HG02870 (cell line): ENCODE results near the gene CAMKMT.
"Not testable (repeated sequence)": the region's sequence is repeated elsewhere in the genome, so short reads cannot be mapped to it uniquely, and the experiment has no call there.

ENCODE experiments used
- ATAC-seq: cut with Tn5 transposase; IDR thresholded peaks from one replicate; pipeline ENCODE4 v1.9.1; 2021; ENCODE audit warnings: mild to moderate bottlenecking, moderate library complexity; ENCODE audit not compliant: unreplicated experiment

Gene CAMKMT

DNA sequence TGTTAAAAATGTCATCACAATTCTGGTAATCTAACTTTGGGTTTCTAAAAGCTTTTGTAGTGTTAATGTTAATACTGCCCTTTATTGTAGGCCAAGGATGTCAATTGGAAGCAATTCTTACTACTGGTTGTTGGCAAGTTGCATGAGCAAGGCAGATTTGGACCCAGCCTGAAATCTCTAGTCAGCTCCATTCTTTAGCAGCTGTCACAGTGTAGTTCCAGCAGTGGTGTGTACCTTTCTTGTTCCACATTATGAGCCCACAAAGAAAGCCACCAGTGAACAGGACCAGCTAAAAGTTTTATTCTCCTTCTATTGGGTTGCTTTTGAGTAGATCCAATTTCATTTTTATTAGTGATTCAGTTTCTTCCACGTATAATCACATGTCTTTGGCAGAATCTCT, 133.8 kb downstream of the CAMKMT start:
- no peak for ATAC-seq

DNA sequence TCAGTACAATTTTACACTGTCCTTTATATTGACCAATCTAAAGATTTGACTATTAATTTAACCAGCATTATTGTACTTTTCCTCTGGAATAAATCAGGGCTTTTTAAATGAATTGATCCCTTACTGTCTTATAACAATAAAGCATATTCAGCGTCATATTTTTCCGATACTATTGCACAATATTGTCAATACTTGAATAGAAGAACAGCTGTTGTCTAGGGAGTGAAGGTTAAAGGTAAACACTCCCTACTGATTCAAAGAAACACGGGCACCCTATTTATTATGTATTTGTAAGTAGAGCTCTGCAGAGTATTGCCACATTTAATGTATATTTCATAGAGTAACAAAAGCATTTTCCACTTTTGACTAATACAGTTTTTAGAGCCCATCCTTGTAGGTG, 134.4 kb downstream of the CAMKMT start:
- ATAC-seq = no peak

DNA sequence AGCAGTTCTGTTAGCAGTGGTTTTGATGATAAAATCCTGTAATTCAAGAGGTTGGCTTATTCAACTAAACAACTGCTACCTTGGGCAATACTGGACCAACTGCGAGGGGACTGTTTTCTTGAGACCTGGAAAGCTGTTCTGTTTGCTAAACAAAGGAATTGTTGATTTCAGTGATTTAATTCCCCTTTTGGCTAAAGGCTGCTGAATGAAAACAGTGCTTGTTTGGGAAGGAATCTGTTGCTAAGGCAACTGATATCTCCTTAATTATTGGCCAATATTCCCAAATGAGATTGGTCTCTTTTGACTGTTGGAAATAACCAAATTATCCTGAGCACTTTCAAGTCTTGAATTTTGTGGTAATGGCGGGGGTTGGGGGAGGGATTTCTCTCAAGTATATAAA, 136.8 kb downstream of the CAMKMT start:
- no peak for ATAC-seq

DNA sequence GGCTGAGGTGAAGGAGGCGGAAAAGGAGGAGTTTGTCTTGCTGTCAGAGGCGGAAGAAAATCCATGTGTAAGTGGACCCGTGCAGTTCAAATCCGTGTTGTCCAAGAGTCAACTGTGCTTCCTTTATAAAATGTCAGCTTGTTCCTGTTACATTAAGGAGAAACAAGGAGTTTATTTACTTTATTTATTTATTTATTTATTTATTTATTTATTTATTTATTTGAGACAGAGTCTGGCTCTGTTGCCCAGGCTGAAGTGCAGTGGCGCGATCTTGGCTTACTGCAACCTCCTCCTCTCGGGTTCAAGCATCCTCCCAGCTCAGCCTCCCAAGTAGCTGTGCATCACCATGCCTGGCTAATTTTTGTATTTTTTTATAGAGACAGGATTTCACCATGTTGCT, 143.9 kb downstream of the CAMKMT start:
- ATAC-seq = not testable (repeated sequence)

DNA sequence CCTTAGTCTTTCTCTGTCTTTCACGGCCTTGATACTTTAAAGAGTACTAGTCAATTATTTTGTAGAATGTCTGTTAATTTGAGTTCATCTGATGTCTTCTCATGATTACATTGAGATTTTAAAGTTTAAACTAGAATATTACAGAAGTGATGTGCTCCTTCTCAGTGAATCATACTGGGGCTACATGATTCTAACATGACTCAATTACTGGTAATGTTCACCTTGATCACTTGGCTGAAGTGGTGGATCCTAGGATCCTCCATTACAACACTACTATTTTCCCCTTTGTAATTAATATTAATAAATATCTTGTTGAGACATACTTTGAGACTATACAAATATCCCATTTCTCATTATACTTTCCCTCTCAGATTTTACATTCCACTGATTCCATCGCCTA, 148.5 kb downstream of the CAMKMT start:
- no peak for ATAC-seq

DNA sequence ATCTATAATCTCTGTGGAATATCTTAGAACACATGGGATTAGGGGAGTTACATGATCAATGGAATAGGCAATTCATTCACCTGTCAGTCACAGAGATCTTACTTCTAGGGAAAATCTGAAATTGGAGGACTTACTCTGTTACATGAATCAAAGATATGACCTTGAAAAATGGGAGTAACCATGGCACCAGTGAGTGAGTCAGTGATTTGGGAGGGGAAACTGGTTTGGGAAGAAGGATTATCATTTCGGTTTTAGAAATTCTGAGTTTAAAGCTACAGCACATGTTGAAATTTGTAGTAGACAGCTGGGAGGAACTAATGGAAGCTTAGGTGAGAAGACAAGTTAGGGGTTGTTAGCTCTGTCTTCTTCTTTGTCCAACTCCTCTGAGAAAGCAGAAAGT, 153.7 kb downstream of the CAMKMT start:
- no peak for ATAC-seq

DNA sequence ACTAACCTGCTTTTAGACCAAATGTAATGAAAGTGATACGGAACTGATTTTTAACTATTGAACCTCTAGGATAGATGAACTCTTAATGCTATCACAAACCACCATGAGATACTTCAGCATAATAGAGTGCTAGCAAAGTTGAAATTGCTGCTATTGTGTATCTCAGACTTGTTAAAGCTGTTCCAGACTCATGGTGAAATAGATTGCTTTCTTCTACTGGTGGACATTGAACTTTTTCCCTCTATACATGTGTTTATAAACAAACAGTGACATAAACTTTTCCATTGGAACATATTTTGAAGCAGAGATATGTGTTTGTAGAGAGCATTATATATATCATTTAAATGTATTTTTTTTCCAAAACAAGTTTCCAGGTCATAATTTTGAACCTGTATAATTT, 157.3 kb downstream of the CAMKMT start:
- ATAC-seq = no peak

DNA sequence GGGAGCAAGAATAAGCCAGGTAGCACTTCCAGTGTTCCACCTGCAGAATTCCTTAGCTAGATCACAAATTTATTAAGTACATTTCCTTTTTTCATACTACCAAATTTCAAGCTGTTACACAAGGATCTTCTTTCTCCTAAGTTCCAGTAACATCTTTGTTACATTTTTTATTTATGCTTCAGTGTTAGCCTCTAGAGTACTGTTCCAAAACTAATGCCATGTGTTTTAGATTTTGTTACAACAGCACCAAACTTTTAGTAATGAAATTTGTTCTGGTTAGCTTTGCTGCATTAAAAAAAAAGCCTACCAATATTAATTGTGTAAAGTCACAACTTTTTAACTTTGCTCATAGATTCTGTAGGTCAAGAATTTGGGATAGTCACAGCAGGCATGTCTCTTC, 161.1 kb downstream of the CAMKMT start:
- no peak for ATAC-seq

DNA sequence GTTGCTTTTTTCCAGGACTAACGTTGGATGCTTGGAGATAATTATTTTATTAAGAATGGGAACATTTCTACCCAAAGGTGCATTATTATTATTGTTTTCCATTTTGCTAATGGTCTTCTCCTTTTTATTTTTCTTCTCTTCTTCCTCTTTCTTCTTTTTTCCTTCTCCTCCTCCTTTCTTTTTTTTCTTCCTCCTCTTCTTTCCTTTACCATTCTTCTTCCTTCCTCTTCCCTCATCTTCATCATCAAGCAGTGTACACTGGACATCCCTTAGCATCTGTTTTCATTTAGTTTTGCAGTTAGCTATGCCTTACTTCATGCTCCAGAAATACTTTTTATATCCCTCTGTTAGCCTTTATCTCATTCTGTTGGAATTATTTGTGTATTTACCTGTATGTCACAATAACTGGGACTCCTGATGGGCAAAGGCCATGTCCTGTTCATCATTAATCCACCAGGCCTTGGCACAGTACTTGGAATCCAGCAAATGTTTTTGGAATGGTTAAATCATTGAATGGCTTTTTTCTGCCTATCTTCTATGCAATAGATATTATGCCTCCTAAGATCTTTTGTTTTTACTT, 162.7 kb downstream of the CAMKMT start:
- no peak for ATAC-seq

DNA sequence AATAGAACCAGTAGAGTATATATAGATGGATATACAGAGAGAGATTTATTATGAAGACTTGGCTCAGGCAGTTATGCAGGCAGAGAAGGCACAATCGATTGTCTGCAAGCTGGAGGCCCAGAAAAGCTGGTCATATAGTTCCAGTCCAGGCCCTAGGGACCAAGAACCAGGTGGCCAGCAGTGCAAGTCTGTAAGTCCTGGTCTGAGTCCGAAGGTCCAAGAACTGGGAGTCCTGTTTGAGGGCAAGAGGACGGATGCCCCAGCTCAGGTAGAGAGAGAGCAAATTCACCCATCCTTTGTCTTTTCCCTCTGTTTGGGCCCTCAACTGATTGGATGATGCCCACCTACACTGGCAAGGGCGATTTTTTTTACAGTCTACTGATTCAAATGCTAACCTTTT, 164.6 kb downstream of the CAMKMT start:
- no peak for ATAC-seq

DNA sequence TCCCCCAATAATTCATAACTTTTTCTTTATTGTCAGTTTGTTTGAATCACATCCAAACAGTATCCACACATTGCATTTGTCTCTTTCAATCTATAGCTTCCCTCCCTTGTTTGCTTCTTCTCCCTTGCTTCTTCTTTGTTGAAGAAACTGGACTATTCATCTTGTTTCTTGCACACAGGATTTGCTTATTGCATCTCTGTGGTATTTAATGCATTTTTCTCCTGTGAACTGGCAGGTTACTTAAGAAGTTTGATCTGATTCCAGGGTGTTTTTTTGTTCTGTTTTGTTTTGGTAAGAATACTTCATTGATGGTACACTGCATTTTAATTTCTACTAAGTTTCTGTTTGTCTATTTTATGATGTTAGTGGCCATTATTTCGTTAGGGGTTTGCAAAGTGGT, 166.8 kb downstream of the CAMKMT start:
- ATAC-seq = no peak

DNA sequence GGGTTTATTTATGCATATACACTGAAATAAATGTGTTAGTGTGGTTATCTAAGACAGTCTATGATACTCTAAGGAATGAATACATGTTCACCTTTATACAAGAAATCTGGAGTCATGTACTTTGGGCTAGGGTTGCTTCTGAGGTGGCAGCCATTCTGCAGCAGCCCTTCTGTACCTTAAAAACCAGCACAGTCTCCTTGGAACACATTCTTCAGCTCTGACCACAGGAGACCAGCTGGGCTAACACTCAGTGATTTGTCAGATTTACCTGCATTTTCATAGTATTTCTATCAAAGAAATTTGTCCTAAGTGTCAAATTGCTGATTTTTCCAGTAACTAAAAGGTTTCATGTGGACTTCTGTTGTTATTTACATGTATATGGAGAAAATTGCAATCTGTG, 167.7 kb downstream of the CAMKMT start:
- no peak for ATAC-seq

DNA sequence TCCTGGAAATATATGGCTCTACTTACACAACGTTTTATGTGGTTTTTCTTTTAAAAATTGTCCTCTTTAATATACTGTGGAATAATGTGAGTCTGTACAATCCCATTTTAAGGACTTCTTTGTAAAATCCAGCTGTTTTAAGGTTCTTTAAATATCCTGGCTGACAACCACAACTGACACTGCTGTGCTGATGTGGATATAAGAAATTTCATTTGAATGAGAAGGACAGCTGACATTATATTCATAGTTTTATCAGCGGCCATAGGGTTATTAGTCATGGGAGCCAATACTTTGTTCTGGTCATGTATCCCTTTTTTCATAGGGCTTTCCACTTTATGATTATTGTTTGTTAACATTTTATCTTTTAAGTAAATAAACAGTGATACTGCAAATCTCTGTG, 169.5 kb downstream of the CAMKMT start:
- ATAC-seq = no peak

DNA sequence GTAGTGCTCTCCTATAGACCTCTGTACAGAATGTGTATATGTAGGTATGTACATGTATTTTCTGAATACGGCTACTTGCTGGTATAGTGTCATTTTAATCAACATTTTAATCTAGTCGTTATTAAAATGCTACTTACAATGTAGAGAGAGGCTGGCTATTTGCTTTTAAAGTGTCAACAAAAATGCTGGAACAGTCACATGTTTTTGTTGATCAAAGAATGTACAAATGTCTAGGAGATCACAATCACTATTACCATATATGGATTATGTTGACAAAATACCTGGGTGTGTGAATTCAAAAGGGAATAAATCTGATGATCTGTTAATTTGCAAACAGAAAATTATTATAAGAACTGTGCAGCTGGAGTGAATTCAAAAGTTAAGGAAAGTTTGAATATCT, 170.3 kb downstream of the CAMKMT start:
- no peak for ATAC-seq

DNA sequence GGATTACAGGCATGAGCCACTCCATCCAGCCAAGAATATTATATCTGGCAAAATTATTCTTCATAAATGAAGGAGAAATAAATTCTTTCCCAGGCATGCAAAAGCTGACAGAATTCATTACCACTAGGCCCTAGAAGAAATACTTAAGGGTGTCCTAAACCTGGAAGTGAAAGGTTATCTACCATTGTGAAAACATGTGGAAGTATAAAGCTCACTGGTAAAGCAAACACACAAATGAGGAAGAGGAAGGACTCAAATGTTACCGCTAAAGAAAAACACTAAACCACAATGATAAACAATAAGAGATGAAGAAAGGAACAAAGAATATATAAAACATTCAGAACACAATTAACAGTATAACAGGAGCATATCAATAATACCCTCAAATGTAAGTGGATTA, 171.8 kb downstream of the CAMKMT start:
- ATAC-seq = no peak

DNA sequence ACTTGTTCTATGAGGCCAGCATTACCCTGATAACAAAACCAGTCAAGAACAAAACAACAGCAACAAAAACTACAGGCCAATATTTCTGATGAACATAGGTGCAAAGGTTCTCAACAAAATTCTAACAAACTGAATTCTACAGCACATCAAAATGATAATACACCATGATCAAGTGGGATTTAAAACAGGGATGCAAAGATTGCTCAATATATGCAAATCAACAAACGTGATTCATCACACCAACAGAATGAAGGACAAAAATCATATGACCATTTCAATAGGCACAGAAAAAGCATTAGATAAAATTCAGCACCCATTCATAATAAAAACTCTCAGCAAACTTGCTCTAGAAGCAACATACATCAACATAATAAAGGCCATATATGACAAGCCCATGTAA, 173.6 kb downstream of the CAMKMT start:
- ATAC-seq = no peak

DNA sequence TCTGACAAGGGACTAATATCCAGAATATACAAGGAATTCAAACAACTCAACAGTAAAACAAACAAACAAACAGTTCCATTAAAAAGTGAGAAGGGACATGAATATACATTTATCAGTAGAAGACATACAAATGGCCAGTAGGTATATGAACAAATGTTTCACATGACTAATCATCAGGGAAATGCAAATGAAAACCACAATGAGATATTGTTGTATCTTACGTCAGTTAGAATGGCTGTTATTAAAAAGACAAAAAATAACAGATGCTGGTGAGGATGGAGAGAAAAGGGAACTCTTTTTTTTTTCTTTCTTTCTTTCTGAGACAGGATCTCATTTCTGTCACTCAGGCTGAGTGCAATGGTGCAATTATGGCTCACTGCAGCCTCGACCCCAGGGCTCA, 175.5 kb downstream of the CAMKMT start:
- ATAC-seq = no peak

DNA sequence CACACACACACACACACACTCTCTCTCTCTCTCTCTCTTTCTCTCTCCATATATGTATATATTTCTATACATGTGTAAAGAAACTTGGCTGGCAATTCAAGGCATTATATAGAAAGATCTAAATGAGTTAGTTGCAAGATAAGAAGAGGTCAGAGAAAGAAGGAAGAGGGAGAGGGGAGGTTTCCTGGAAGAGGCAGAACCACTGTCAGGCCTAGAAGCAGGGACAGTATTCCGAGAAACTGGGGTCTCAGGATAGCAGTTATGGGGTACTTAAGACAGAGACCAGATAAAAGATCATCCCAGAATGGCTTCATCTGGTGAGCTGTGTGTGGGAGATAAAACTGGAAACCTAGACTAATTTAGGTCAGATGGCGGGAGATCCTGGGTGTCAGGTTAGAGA, 180.8 kb downstream of the CAMKMT start:
- no peak for ATAC-seq

DNA sequence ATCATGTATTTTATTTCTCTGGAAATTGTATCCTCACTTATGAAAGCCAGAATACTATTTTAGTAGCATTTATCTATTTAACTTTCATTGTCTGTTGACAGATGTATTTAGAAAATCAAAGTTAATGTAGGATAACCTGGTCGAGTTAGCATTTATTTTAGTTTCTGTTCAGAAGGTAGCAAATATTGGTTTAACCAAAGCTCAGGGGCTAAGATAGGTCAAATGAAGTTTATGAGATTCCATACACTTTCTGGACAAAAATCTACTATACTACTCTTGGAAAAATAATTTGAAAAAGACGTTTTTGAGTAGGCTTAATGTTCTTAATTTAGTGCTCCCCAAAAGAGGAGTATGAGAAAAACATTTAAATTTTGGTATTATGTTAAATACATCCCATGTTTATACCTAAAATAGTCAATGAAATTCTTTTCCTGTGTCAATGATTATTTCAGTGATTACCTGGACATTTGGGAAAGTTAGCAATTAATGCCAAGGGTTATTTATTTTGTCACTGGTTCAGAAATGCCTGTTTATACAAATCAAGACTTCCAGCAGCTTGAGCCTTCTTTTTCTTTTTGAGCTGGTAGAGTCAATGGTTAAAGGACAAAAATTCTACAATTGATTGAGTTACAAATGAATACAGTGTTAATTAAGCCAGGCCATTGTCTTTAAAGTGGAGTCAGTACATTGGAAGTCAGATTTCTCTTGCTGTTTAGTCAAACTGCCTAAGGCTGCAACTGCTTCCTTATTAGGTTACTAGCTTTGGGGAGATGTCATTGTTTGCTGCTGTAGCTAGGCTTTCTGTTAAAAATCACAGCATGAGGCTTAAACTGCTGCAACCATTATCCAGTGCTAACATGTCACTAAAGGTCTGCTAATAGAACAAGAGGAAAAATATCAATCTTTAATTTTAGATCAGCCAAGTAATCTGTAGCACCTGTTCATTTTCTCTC, 182.3 kb downstream of the CAMKMT start:
- ATAC-seq = no peak

DNA sequence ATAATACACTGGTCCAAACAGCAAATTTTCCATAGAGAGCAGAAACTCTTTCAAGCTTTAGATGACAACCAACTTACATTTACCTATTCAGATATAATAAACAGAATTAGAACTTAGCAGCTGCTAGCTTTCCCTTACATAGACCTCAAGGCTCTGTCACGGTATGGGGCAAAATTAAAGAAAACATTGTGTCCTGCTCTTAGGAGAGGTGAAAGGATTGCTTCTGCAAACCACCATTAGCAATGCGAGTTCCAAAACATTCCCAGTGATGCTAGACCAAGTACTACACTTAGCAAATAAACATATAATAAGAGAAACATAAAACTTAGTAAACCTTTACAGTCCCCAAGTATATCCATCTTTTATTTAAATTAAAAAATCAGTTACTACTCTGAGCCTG, 183.3 kb downstream of the CAMKMT start:
- ATAC-seq = no peak

DNA sequence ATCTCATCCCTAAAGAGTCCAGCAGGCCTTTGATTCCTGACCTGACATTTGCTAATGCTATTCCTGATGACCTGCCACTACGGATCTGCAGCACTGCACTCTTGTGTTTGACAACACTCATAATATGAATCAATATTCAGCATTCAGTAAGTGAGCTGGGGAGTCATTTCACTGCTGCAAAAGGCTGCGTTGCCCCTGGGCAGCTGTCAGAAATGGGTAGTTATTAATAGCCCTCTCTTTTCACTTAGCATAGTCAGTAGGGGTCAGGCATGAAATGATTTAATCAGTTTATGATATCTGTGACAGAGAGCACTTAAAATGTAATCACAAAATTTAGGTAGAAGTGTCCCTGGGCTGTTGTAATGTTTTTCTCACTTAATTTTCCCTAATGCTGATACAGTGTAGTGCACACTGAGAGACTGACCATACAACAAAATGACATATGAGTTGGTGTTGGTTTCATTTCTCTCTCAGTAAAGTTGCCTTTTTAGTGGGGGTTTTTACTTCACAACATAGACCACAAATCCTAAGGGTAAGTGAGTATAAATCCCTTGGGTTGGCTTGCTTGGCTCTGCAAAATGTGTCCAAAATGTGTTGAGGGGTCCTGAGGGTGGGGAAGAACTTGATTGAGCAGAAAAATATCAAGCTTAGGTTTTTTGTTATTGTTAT, 184.8 kb downstream of the CAMKMT start:
- ATAC-seq = peak; percentile 60

DNA sequence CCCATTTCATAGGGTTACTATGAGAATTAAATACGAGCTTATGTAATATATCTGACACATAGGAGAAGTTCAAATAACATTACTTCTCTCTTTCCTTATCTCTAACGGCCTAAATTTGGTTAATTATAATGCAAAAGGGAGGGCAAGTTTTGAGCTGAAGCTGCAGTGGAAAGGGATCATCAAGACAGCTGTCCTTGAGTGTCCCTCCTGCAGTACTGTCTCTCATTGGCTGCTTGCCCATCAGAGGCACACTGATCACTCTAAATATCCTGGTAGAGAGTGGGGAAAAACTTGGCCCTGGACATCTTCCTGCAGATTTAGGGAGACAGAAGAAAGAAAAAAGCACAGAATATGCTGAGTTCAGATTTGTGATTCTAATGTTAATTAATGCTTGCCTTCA, 186.0 kb downstream of the CAMKMT start:
- no peak for ATAC-seq
